ENCODE results near the gene SRI.
"Not testable (repeated sequence)": the region's sequence is repeated elsewhere in the genome, so short reads cannot be mapped to it uniquely, and the experiment has no call there.

SRI gene

DNA sequence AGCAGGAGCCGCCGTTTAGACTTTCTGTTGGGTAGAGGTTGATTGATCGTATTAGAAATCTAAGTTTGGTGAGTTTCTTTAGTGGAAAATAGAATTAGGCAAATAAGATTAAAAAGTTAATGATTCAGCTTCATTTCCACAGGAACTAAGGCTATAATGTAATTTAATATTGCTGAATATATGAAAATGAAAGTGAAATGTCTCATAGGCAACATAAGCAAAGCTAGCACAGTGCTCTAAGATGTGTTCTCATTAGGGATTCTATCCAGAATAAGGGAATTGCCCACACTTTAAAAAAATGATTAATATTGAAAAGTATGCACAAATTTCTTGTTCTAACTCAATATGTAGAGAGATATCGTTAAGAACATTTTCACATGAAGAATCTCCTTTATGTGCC lies 47.0 kb downstream of the SRI start:
- no peak for DNase-seq

DNA sequence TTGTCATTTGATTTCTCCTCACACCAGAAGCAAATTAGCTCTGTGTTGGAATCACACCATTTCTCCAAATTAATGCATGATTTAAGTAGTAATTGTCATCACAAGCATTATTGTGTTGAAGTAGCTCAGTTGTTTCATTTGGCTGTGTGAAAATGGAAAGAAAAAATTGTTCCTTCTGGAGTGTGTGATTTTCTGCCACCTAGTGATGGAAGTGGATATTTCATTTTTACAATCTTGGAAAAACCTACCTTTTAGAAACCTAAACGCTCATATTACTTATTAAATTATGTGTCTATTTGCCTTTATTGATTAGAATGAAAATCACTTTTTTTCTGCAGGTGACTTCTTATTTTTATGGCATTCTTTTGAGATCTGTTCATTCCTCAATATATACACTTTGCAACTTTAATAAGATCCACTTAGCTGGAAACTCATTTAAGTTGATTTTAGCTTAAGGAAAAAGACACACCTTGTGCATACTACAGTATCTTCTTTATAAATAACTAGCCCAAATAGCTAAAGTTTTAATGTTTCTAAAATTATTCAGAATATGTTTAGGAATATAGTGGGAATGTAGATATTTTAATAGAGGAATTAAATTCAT lies 50.0 kb downstream of the SRI start:
- no peak for DNase-seq

DNA sequence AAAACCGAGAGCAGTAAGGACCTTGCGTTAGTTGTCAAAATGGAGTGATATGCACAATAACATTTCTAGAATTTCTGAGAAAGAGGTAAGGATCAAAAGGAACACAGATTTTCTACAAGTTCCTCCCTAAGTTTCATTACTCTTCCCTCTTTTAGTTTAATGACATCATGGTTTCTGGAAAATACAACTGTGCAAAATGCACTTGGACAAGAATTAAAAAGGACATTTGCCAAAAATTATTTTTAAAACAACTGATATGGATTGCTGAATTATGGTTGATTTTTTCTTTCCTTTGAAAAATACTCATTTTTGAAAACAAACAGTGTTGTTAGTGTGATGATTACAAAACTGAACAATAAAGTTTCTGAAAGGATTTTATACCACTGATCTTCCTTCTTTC lies 52.1 kb downstream of the SRI start:
- DNase-seq = no peak

DNA sequence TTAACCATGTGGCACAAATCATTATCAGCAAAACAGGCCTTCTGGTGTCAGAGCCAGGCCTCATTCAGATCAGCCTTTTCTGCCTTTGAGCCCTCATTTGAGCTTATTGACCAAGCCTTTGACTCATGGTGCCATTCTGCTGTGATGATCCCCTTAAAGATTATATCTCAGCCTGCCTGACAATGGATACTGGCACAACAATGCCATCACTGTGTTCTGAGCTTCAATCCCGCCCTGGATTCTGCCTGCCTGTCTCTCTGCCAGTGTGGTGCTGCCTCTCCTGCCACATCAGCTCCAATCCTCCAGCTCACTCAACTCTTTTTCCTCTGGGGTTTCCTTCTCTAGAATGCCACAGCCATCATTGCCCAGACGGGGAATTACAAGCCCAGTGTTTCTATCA lies 52.6 kb downstream of the SRI start:
- DNase-seq = no peak

DNA sequence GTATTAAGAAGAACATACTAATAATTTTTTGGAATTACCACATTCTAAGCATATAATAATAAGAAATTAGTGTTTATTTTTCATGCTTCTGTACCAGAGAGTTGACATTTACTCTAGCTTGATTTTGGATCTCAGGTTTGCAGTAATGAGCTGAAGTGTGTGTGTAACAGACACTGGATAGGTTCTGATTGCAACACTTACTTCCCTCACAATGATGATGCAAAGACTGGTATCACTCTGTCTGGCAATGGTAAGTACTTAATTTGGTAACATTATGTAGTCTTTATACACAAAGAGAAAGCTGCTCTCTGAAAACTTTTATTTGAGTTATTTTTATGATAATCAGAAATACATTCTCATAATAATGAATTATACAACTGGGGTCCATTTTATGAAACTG lies 54.1 kb downstream of the SRI start:
- DNase-seq = no peak

DNA sequence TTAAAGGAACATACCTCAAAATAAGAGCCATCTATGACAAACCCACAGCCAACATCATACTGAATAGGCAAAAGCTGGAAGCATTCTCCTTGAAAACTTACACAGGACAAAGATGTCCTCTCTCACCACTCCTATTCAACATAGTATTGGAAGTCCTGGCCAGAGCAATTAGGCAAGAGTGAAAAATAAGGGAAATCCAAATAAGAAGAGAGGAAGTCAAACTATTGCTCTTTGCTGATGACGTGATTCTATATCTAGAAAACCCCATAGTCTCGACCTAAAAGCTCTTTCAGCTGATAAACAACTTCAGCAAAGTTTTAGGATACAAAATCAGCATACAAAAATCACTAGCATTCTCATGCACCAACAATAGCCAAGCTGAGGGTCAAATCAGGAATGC lies 60.1 kb downstream of the SRI start:
- not testable (repeated sequence) for DNase-seq

DNA sequence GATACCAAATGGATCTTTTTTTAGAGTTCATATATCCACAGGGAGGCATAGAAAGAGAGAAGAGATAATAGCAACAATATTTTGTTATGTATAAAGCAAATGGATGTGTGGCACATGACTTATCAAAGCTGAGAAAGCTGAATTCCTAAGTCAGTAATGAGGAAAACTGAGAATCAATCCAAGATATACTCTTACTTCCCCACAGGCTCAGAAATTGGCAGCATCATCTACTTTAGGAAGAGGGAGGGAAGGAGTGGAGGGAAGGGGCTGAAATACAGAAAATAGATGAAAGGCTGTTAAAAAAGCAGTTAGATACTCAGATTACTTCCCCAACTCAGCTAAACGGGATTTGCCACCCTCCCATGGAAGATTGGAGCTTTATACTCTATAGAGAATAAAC lies 63.5 kb downstream of the SRI start:
- no peak for DNase-seq

DNA sequence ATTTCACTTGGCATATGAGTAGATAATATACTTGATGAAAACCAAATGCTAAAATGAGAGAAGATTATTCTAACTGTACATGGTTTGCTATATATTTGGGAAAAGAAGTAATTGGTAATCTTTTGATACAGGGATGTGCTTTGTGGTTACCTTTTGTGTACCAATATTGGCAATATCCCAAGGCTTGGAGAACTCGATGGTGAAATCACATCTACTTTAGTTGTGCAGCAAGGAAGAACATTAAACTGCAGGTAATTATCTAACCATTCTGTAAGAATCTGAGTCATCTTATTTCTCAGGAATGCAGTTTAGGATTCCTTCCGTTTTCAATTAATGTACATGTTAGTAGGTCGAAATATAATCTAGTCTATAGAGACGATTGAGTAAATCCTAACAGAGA lies 64.1 kb downstream of the SRI start:
- DNase-seq = no peak

Data from activated effector memory CD4-positive, alpha-beta T cell treated with anti-CD3 and anti-CD28 coated beads, Interleukin-2, amount 50 U/mL, for 16 hours (primary cell).